KMS-11 (cell line): ENCODE measurements around the gene RPS19BP1.

Experiments
- H2AFZ ChIP-seq: fragments of 200-600 bp; sonication (generic); 2 replicates; pipeline ENCODE4 v1.6.1; 2016; ENCODE audit warnings: antibody characterized with exemption, mixed run types, low read depth
- H3K27ac ChIP-seq: fragments of 200-600 bp; sonication (generic); 2 replicates; pipeline ENCODE4 v1.6.1; 2016; ENCODE audit warnings: mild to moderate bottlenecking, mixed run types
- H3K27me3 ChIP-seq: fragments of 200-600 bp; sonication (generic); 2 replicates; pipeline ENCODE4 v1.6.1; 2017; ENCODE audit warnings: mild to moderate bottlenecking, low read depth, mixed run types, moderate library complexity; ENCODE audit not compliant: insufficient read depth
- H3K36me3 ChIP-seq: fragments of 200-600 bp; sonication (generic); 2 replicates; pipeline ENCODE4 v1.6.1; 2017; ENCODE audit warnings: mild to moderate bottlenecking, mixed run types; ENCODE audit not compliant: insufficient read depth
- H3K4me1 ChIP-seq: fragments of 200-600 bp; sonication (generic); 2 replicates; pipeline ENCODE4 v1.6.1; 2016; ENCODE audit warnings: mild to moderate bottlenecking, low read depth, mixed run types; ENCODE audit not compliant: poor library complexity, severe bottlenecking
- H3K4me2 ChIP-seq: fragments of 200-600 bp; sonication (generic); 2 replicates; pipeline ENCODE4 v1.7.0; 2016; ENCODE audit warnings: mild to moderate bottlenecking, mixed run types
- H3K4me3 ChIP-seq: fragments of 200-600 bp; sonication (generic); IDR thresholded peaks from 2 replicates; pipeline ENCODE4 v1.6.1; 2017; ENCODE audit warnings: low read depth, low read length, mixed read lengths; ENCODE audit not compliant: insufficient read depth
- H3K79me2 ChIP-seq: fragments of 200-600 bp; sonication (generic); 2 replicates; pipeline ENCODE4 v1.6.1; 2016; ENCODE audit warnings: low read depth, mixed run types; ENCODE audit not compliant: insufficient read depth
- H3K9ac ChIP-seq: fragments of 200-600 bp; sonication (generic); 2 replicates; pipeline ENCODE4 v1.6.1; 2016; ENCODE audit warnings: mild to moderate bottlenecking, mixed run types
- H4K20me1 ChIP-seq: fragments of 200-600 bp; sonication (generic); 2 replicates; pipeline ENCODE4 v1.6.1; 2016; ENCODE audit warnings: mild to moderate bottlenecking, mixed run types; ENCODE audit not compliant: insufficient read depth
- CTCF ChIP-seq: fragments of 200-600 bp; sonication (generic); conservative IDR thresholded peaks from 2 replicates; pipeline ENCODE4 v1.6.1; 2017; ENCODE audit warnings: low read depth, mild to moderate bottlenecking, antibody characterized with exemption, low read length, moderate library complexity, mixed read lengths

The RPS19BP1 gene

GRCh38 chr22:39577900-39578299 lies 45.4 kb upstream of the RPS19BP1 start:
- no peaks in the 10 kb centered on the region for H3K4me1 ChIP-seq
- H3K79me2 ChIP-seq, result no peaks in the 10 kb centered on the region
- H3K4me3 ChIP-seq, result no peak overlapping the region
- H3K27me3 ChIP-seq, result peaks cover 91% of the 10 kb centered on the region
- H3K4me2 ChIP-seq, result no peak overlapping the region
- H4K20me1 ChIP-seq, result no peaks in the 10 kb centered on the region
- H2AFZ ChIP-seq, result no peak overlapping the region
- H3K9ac ChIP-seq, result no peak overlapping the region
- H3K36me3 ChIP-seq, result no peaks in the 10 kb centered on the region
- H3K27ac ChIP-seq, result no peak overlapping the region
- no peak for TF ChIP-seq CTCF

GRCh38 chr22:39577366-39577765 lies 44.8 kb upstream of the RPS19BP1 start:
- H3K79me2 ChIP-seq, result no peaks in the 10 kb centered on the region
- no peaks in the 10 kb centered on the region for H3K36me3 ChIP-seq
- H3K27me3 ChIP-seq, result peaks cover 96% of the 10 kb centered on the region
- H3K4me1 ChIP-seq, result no peaks in the 10 kb centered on the region
- H3K4me2 ChIP-seq, result no peak overlapping the region
- no peak overlapping the region for H3K9ac ChIP-seq
- H3K4me3 ChIP-seq, result no peak overlapping the region
- TF ChIP-seq CTCF, result no peak
- no peak overlapping the region for H3K27ac ChIP-seq
- H2AFZ ChIP-seq, result no peak overlapping the region
- no peaks in the 10 kb centered on the region for H4K20me1 ChIP-seq

- peaks cover 94% of the 10 kb centered on the region for H3K27me3 ChIP-seq
These were observed 43.5 kb upstream of the RPS19BP1 start for GRCh38 chr22:39576027-39576426.

GRCh38 chr22:39575552-39575825 lies 42.9 kb upstream of the RPS19BP1 start:
- Histone ChIP-seq H2AFZ (no peak overlapping the region), H3K36me3 (no peaks in the 10 kb centered on the region), H3K9ac (no peak overlapping the region), H3K27ac (no peak overlapping the region), H3K4me3 (no peak overlapping the region), H3K27me3 (peaks cover 92% of the 10 kb centered on the region), H4K20me1 (no peaks in the 10 kb centered on the region), H3K4me1 (no peaks in the 10 kb centered on the region), H3K79me2 (no peaks in the 10 kb centered on the region), H3K4me2 (no peak overlapping the region)
- TF ChIP-seq CTCF, result no peak

More at GRCh38 chr22:39576027-39576426, 43.5 kb upstream of the RPS19BP1 start:
- Histone ChIP-seq H3K4me2 (no peak overlapping the region), H3K27ac (no peak overlapping the region), H3K36me3 (no peaks in the 10 kb centered on the region), H3K79me2 (no peaks in the 10 kb centered on the region), H2AFZ (no peak overlapping the region), H3K4me1 (no peaks in the 10 kb centered on the region), H3K4me3 (no peak overlapping the region), H3K9ac (no peak overlapping the region), H4K20me1 (no peaks in the 10 kb centered on the region)
- TF ChIP-seq CTCF, result no peak
